Measurements from ENCODE around the gene CARD8. TPM values are rescaled to one million over a fixed set of nuclear protein-coding genes. Genes with fewer than 3 reads are reported as not detected.
"Not testable (repeated sequence)": the region's sequence is repeated elsewhere in the genome, so short reads cannot be mapped to it uniquely, and the experiment has no call there.

CARD8 gene
- total RNA-seq, 1 donor from 2014 or later: 110 TPM

GRCh38 chr19:48254529-48254970, 1.2 kb downstream of the CARD8 start:
- H3K36me3 Mint-ChIP-seq (ENCODE audit: low read depth): peaks cover 38% of the 10 kb centered on the region
- DNase-seq (ENCODE audit: low spot score): no peak
- peak overlapping the region; percentile 85 for H3K27ac Mint-ChIP-seq
- peak overlapping the region; percentile 98 for H3K4me3 Mint-ChIP-seq (ENCODE audit: low read depth)
- peaks cover 64% of the 10 kb centered on the region for H3K4me1 Mint-ChIP-seq (ENCODE audit: low read depth)
- H3K9me3 Mint-ChIP-seq: no peaks in the 10 kb centered on the region
- intact Hi-C loops (cut with micrococcal nuclease): no loop called here
- H3K27me3 Mint-ChIP-seq (ENCODE audit: low read depth): no peaks in the 10 kb centered on the region

GRCh38 chr19:48253999-48254398, 1.7 kb downstream of the CARD8 start:
- peak overlapping the region; percentile 98 for H3K4me3 Mint-ChIP-seq (ENCODE audit: low read depth)
- intact Hi-C loops (cut with micrococcal nuclease): no loop called here
- peak overlapping the region; percentile 85 for H3K27ac Mint-ChIP-seq

GRCh38 chr19:48252609-48253008, 3.1 kb downstream of the CARD8 start:
- H3K27ac Mint-ChIP-seq: no peak overlapping the region

More at GRCh38 chr19:48253999-48254398, 1.7 kb downstream of the CARD8 start:
- Mint-ChIP-seq H3K4me1 (ENCODE audit: low read depth) (peaks cover 62% of the 10 kb centered on the region), H3K27me3 (ENCODE audit: low read depth) (no peaks in the 10 kb centered on the region), H3K9me3 (no peaks in the 10 kb centered on the region), H3K36me3 (ENCODE audit: low read depth) (peaks cover 42% of the 10 kb centered on the region)
- no peak for DNase-seq (ENCODE audit: low spot score)

GRCh38 chr19:48250290-48251025, 5.3 kb downstream of the CARD8 start:
- no peaks in the 10 kb centered on the region for H3K9me3 Mint-ChIP-seq
- intact Hi-C loops (cut with micrococcal nuclease): no loop called here
- peak overlapping the region; percentile 65 for H3K27ac Mint-ChIP-seq
- H3K27me3 Mint-ChIP-seq (ENCODE audit: low read depth): no peaks in the 10 kb centered on the region
- H3K36me3 Mint-ChIP-seq (ENCODE audit: low read depth): peaks cover 55% of the 10 kb centered on the region
- no peak for DNase-seq (ENCODE audit: low spot score)
- H3K4me3 Mint-ChIP-seq (ENCODE audit: low read depth): peak overlapping the region; percentile 40
- H3K4me1 Mint-ChIP-seq (ENCODE audit: low read depth): peaks cover 73% of the 10 kb centered on the region

More at GRCh38 chr19:48252609-48253008, 3.1 kb downstream of the CARD8 start:
- Mint-ChIP-seq H3K4me1 (ENCODE audit: low read depth) (peaks cover 67% of the 10 kb centered on the region), H3K4me3 (ENCODE audit: low read depth) (peak overlapping the region; percentile 17), H3K36me3 (ENCODE audit: low read depth) (peaks cover 48% of the 10 kb centered on the region), H3K9me3 (no peaks in the 10 kb centered on the region), H3K27me3 (ENCODE audit: low read depth) (no peaks in the 10 kb centered on the region)
- no peak for DNase-seq (ENCODE audit: low spot score)
- intact Hi-C loops (cut with micrococcal nuclease): no loop called here

GRCh38 chr19:48249502-48250014, 6.2 kb downstream of the CARD8 start:
- no peaks in the 10 kb centered on the region for H3K27me3 Mint-ChIP-seq (ENCODE audit: low read depth)
- peak; percentile 67 for DNase-seq (ENCODE audit: low spot score)
- intact Hi-C loops (cut with micrococcal nuclease): loop anchor here (2.0 kb wide), 1 partner anchor 45 kb away; no protein-coding TSS in a partner anchor
- H3K36me3 Mint-ChIP-seq (ENCODE audit: low read depth): peaks cover 59% of the 10 kb centered on the region
- no peaks in the 10 kb centered on the region for H3K9me3 Mint-ChIP-seq
- peaks cover 79% of the 10 kb centered on the region for H3K4me1 Mint-ChIP-seq (ENCODE audit: low read depth)
- H3K4me3 Mint-ChIP-seq (ENCODE audit: low read depth): peak overlapping the region; percentile 93
- peak overlapping the region; percentile 99 for H3K27ac Mint-ChIP-seq

- intact Hi-C loops (cut with micrococcal nuclease): loop anchor here (1.0 to 2.0 kb wide), 2 partner anchors 12 to 43 kb away; no protein-coding TSS in a partner anchor
- Mint-ChIP-seq H3K27ac (peak overlapping the region; percentile 88), H3K4me3 (ENCODE audit: low read depth) (peak overlapping the region; percentile 93), H3K27me3 (ENCODE audit: low read depth) (no peaks in the 10 kb centered on the region), H3K9me3 (no peaks in the 10 kb centered on the region), H3K4me1 (ENCODE audit: low read depth) (peaks cover 73% of the 10 kb centered on the region), H3K36me3 (ENCODE audit: low read depth) (peaks cover 57% of the 10 kb centered on the region)
- DNase-seq (ENCODE audit: low spot score): no peak
Observed at GRCh38 chr19:48248081-48248833, 7.5 kb downstream of the CARD8 start.

- Mint-ChIP-seq H3K27ac (no peak overlapping the region), H3K9me3 (no peaks in the 10 kb centered on the region), H3K4me1 (ENCODE audit: low read depth) (peaks cover 67% of the 10 kb centered on the region), H3K27me3 (ENCODE audit: low read depth) (no peaks in the 10 kb centered on the region), H3K36me3 (ENCODE audit: low read depth) (peaks cover 54% of the 10 kb centered on the region), H3K4me3 (ENCODE audit: low read depth) (no peak overlapping the region)
- no peak for DNase-seq (ENCODE audit: low spot score)
- intact Hi-C loops (cut with micrococcal nuclease): no loop called here
Observed at GRCh38 chr19:48247212-48247611, 8.5 kb downstream of the CARD8 start.

- no peaks in the 10 kb centered on the region for H3K27me3 Mint-ChIP-seq (ENCODE audit: low read depth)
- intact Hi-C loops (cut with micrococcal nuclease): no loop called here
- peak overlapping the region; percentile 67 for H3K27ac Mint-ChIP-seq
- H3K36me3 Mint-ChIP-seq (ENCODE audit: low read depth): peaks cover 58% of the 10 kb centered on the region
- DNase-seq (ENCODE audit: low spot score): no peak
- H3K4me1 Mint-ChIP-seq (ENCODE audit: low read depth): peaks cover 65% of the 10 kb centered on the region
- no peaks in the 10 kb centered on the region for H3K9me3 Mint-ChIP-seq
- peak overlapping the region; percentile 49 for H3K4me3 Mint-ChIP-seq (ENCODE audit: low read depth)
Observed at GRCh38 chr19:48246101-48246500, 9.6 kb downstream of the CARD8 start.

- intact Hi-C loops (cut with micrococcal nuclease): no loop called here
- H3K27ac Mint-ChIP-seq: peak overlapping the region; percentile 87
- no peaks in the 10 kb centered on the region for H3K9me3 Mint-ChIP-seq
- H3K36me3 Mint-ChIP-seq (ENCODE audit: low read depth): peaks cover 68% of the 10 kb centered on the region
- H3K27me3 Mint-ChIP-seq (ENCODE audit: low read depth): no peaks in the 10 kb centered on the region
- peaks cover 53% of the 10 kb centered on the region for H3K4me1 Mint-ChIP-seq (ENCODE audit: low read depth)
- peak overlapping the region; percentile 74 for H3K4me3 Mint-ChIP-seq (ENCODE audit: low read depth)
- DNase-seq (ENCODE audit: low spot score): peak; percentile 14
Observed at GRCh38 chr19:48244281-48244680, 11.4 kb downstream of the CARD8 start.

GRCh38 chr19:48241771-48242170, 13.9 kb downstream of the CARD8 start:
- H3K27me3 Mint-ChIP-seq (ENCODE audit: low read depth); H3K9me3 Mint-ChIP-seq; intact Hi-C loops (cut with micrococcal nuclease); H3K4me3 Mint-ChIP-seq (ENCODE audit: low read depth); DNase-seq (ENCODE audit: low spot score): not testable (repeated sequence)
- Mint-ChIP-seq H3K36me3 (ENCODE audit: low read depth) (peaks cover 70% of the 10 kb centered on the region), H3K27ac (peak overlapping the region; percentile 45), H3K4me1 (ENCODE audit: low read depth) (peaks cover 42% of the 10 kb centered on the region)

GRCh38 chr19:48239582-48240141, 16.1 kb downstream of the CARD8 start:
- DNase-seq (ENCODE audit: low spot score): no peak
- Mint-ChIP-seq H3K4me1 (ENCODE audit: low read depth) (peaks cover 24% of the 10 kb centered on the region), H3K27ac (no peak overlapping the region), H3K4me3 (ENCODE audit: low read depth) (no peak overlapping the region), H3K36me3 (ENCODE audit: low read depth) (peaks cover 70% of the 10 kb centered on the region), H3K9me3 (no peaks in the 10 kb centered on the region), H3K27me3 (ENCODE audit: low read depth) (no peaks in the 10 kb centered on the region)
- intact Hi-C loops (cut with micrococcal nuclease): no loop called here

GRCh38 chr19:48239120-48239519, 16.6 kb downstream of the CARD8 start:
- H3K9me3 Mint-ChIP-seq: no peaks in the 10 kb centered on the region

More at GRCh38 chr19:48239120-48239519, 16.6 kb downstream of the CARD8 start:
- Mint-ChIP-seq H3K4me1 (ENCODE audit: low read depth) (peaks cover 19% of the 10 kb centered on the region), H3K36me3 (ENCODE audit: low read depth) (peaks cover 70% of the 10 kb centered on the region), H3K27me3 (ENCODE audit: low read depth) (no peaks in the 10 kb centered on the region), H3K4me3 (ENCODE audit: low read depth) (no peak overlapping the region), H3K27ac (no peak overlapping the region)
- DNase-seq (ENCODE audit: low spot score): no peak
- intact Hi-C loops (cut with micrococcal nuclease): no loop called here
